BLaER1 treated with 17β-estradiol and CSF1 and Interleukin-3, amounts not matched to agents 10 nM and 100 nM (cell line): Measurements from ENCODE around the gene VCP.
"Not testable (repeated sequence)": the region's sequence is repeated elsewhere in the genome, so short reads cannot be mapped to it uniquely, and the experiment has no call there.

Experiments
- H3K27ac ChIP-seq, 11 experiments: shearing (Covaris generic); formaldehyde crosslinking; 2 replicates each; pipeline ENCODE4 v1.8.1; 2022
- H3K27me3 ChIP-seq, 11 experiments: shearing (Covaris generic); formaldehyde crosslinking; 2 replicates each; pipeline ENCODE4 v1.8.1; 2022
- H3K36me3 ChIP-seq, 11 experiments: shearing (Covaris generic); formaldehyde crosslinking; 2 replicates each; pipeline ENCODE4 v1.8.1; 2022
- H3K4me1 ChIP-seq, 10 experiments: shearing (Covaris generic); formaldehyde crosslinking; 2 replicates each; pipeline ENCODE4 v1.8.1; 2022
- H3K4me2 ChIP-seq, 11 experiments: shearing (Covaris generic); formaldehyde crosslinking; 2 replicates each; pipeline ENCODE4 v1.8.1; 2022
- H3K4me3 ChIP-seq, 10 experiments: shearing (Covaris generic); formaldehyde crosslinking; 2 replicates each; pipeline ENCODE4 v1.8.1; 2022
- H3K9ac ChIP-seq, 11 experiments: shearing (Covaris generic); formaldehyde crosslinking; 2 replicates each; pipeline ENCODE4 v1.8.1; 2022
- H3K9me3 ChIP-seq, 11 experiments: shearing (Covaris generic); formaldehyde crosslinking; replicated peaks in 1 of 11; 2 replicates each; pipeline ENCODE4 v1.8.1; 2022
- H4K20me1 ChIP-seq, 11 experiments: shearing (Covaris generic); formaldehyde crosslinking; 2 replicates each; pipeline ENCODE4 v1.8.1; 2022
- Cebpa-rat ChIP-seq, 11 experiments: shearing (Covaris generic); IDR thresholded peaks; 2 replicates each; pipeline ENCODE4 v1.8.1; 2022

VCP gene

GRCh38 chr9:35027860-35028259 is 44.6 kb downstream of the VCP start:
- TF ChIP-seq Cebpa-rat (IDR thresholded peaks at IDR 0.05) = no peak
- no peak overlapping the region for H3K4me2 ChIP-seq
- H3K27me3 ChIP-seq = no peaks in the 10 kb centered on the region
- peaks cover 0 to 17% (median 6%) of the 10 kb centered on the region in 10 experiments; a peak in 10 of 20 replicates for H3K4me1 ChIP-seq
- H3K36me3 ChIP-seq = peaks cover 0 to 3% (median 0%) of the 10 kb centered on the region in 11 experiments; a peak in 3 of 22 replicates
- H4K20me1 ChIP-seq = no peaks in the 10 kb centered on the region
- H3K4me3 ChIP-seq = no peak overlapping the region
- H3K9me3 ChIP-seq = peaks cover 0 to 9% (median 0%) of the 10 kb centered on the region in 11 experiments; a peak in 6 of 22 replicates
- no peak overlapping the region for H3K27ac ChIP-seq
- no peak overlapping the region for H3K9ac ChIP-seq

DNA sequence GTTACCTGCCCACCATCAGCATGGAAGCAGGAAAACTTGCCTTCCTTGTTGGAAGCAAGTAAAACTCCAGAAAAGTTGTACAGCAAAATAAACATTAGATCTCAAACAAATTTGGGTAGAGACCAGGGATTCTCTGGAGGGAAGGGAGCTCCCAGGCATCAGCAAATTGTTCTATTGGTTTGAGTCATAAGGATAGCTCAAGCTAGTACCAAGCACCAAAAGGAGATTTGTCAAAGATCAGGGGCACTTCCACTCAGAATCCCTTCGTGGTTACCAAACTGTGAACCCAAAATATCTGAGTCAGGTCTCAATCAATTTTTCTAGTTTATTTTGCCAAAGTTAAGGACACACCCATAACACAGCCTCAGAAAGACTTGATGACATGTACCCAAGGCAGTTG is 45.1 kb downstream of the VCP start:
- Histone ChIP-seq H4K20me1 (no peaks in the 10 kb centered on the region), H3K27ac (no peak overlapping the region), H3K9me3 (peaks cover 0 to 9% (median 0%) of the 10 kb centered on the region in 11 experiments; a peak in 6 of 22 replicates), H3K4me2 (no peak overlapping the region), H3K9ac (no peak overlapping the region), H3K36me3 (peaks cover 0 to under 1% (median 0%) of the 10 kb centered on the region in 11 experiments; a peak in 2 of 22 replicates), H3K27me3 (no peaks in the 10 kb centered on the region), H3K4me1 (peaks cover 0 to 17% (median 6%) of the 10 kb centered on the region in 10 experiments; a peak in 10 of 20 replicates), H3K4me3 (no peak overlapping the region)
- no peak for TF ChIP-seq Cebpa-rat (IDR thresholded peaks at IDR 0.05)

DNA sequence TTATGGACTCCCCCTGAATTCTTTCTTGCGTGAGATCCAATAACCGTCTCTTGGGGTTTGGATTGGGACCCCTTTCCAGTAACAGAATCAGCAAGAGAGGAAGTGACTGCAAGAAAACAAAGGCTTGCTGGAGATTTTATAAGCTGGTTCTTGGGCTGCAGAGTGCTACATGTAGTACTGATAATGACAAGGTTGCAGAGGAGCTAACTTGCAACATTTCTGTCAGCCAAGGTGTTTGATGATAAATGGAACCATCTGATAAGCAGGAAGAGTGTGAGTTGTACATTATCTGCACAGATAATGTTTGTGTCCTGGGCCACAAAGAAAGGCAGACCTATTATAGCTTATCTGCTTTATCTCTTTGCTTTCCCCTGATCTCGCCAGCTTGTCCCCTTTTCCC is 45.8 kb downstream of the VCP start:
- Histone ChIP-seq H4K20me1 (no peaks in the 10 kb centered on the region), H3K9ac (no peak overlapping the region), H3K4me2 (no peak overlapping the region), H3K27me3 (no peaks in the 10 kb centered on the region), H3K36me3 (no peaks in the 10 kb centered on the region; a peak in 1 of 22 replicates), H3K9me3 (peaks cover 0 to 9% (median 0%) of the 10 kb centered on the region in 11 experiments; a peak in 7 of 22 replicates), H3K27ac (no peak overlapping the region), H3K4me1 (peaks cover 0 to 17% (median 6%) of the 10 kb centered on the region in 10 experiments; a peak in 10 of 20 replicates), H3K4me3 (no peak overlapping the region)
- TF ChIP-seq Cebpa-rat (IDR thresholded peaks at IDR 0.05) = no peak

GRCh38 chr9:35023443-35023842 is 49.0 kb downstream of the VCP start:
- H3K4me3 ChIP-seq, H3K27me3 ChIP-seq, H4K20me1 ChIP-seq, H3K9ac ChIP-seq, H3K27ac ChIP-seq, H3K4me1 ChIP-seq: not testable (repeated sequence)
- H3K9me3 ChIP-seq = peaks cover 12 to 20% (median 13%) of the 10 kb centered on the region in 11 experiments
- H3K36me3 ChIP-seq = peaks cover 0 to 13% (median 6%) of the 10 kb centered on the region in 11 experiments; a peak in 9 of 22 replicates
- peak overlapping the region in 9 of 11 experiments; percentile 3 to 44 (median 24); a peak in 8 of 22 replicates for H3K4me2 ChIP-seq

DNA sequence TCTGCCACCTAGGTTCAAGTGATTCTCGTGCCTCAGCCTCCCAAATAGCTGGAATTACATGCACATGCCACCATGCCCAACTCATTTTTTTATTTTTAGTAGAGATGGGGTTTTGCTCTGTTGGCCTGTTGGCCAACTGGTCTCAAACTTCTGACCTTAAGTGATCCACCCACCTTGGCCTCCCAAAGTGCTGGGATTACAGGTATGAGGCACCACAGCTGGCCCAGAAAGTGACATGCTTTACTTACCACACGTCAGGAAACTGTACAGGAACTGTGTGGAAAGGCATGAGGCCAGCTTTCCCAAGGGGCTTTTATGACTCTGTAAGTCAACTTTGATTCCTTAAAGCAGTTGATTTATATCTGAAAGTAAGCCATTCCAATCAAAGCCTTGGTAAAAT is 57.9 kb downstream of the VCP start:
- Histone ChIP-seq H3K4me1 (peaks cover 0 to 10% (median 6%) of the 10 kb centered on the region in 10 experiments; a peak in 10 of 20 replicates), H3K4me2 (peak overlapping the region in 8 of 11 experiments; percentile 12 to 46 (median 28); a peak in 8 of 22 replicates), H3K27ac (no peak overlapping the region), H3K4me3 (no peak overlapping the region), H3K36me3 (peaks cover 8 to 49% (median 30%) of the 10 kb centered on the region in 11 experiments; a peak in 19 of 22 replicates), H3K9ac (no peak overlapping the region), H4K20me1 (no peaks in the 10 kb centered on the region), H3K9me3 (peaks cover 45 to 64% (median 58%) of the 10 kb centered on the region in 11 experiments), H3K27me3 (no peaks in the 10 kb centered on the region)
- TF ChIP-seq Cebpa-rat (IDR thresholded peaks at IDR 0.05) = no peak

GRCh38 chr9:35010351-35010958 is 62.0 kb downstream of the VCP start:
- H3K27me3 ChIP-seq = no peaks in the 10 kb centered on the region
- TF ChIP-seq Cebpa-rat (IDR thresholded peaks at IDR 0.05) = no peak
- H4K20me1 ChIP-seq = no peaks in the 10 kb centered on the region
- H3K27ac ChIP-seq = no peak overlapping the region
- peaks cover 8 to 40% (median 20%) of the 10 kb centered on the region in 11 experiments; a peak in 18 of 22 replicates for H3K36me3 ChIP-seq
- H3K4me3 ChIP-seq = no peak overlapping the region; a peak in 1 of 20 replicates
- H3K4me1 ChIP-seq = peaks cover 0 to 10% (median 6%) of the 10 kb centered on the region in 10 experiments; a peak in 10 of 20 replicates
- H3K4me2 ChIP-seq = no peak overlapping the region
- no peak overlapping the region for H3K9ac ChIP-seq
- peaks cover 21 to 33% (median 29%) of the 10 kb centered on the region in 11 experiments for H3K9me3 ChIP-seq
